Small intestine (tissue), 7 donors: Measurements from ENCODE around the gene CAMTA1. TPM values are rescaled to one million over a fixed set of nuclear protein-coding genes. Genes with fewer than 3 reads are reported as not detected.

Source experiments
- DNase-seq, 2 donors: peaks; one replicate each; pipeline versions ENCODE4 v3.0.0 to v3.0.0-alpha.2; 2013
- FAIRE-seq: peaks from 2 replicates; lab custom pipeline; 2012; peaks lifted over from hg19 to GRCh38; lab: Jason Lieb, UNC
- H3K27ac ChIP-seq, 3 donors: one replicate each; pipeline ENCODE4 v1.5.1; 2013; ENCODE audit warnings: low read length in 2 of 3, mild to moderate bottlenecking in 2 of 3, control low read depth in 1 of 3, inconsistent platforms in 1 of 3, low read depth in 1 of 3, moderate library complexity in 1 of 3
- H3K27me3 ChIP-seq, 3 donors: one replicate each; pipeline ENCODE4 v1.6.1; 2013; ENCODE audit warnings: low read length in 3 of 3, inconsistent platforms in 1 of 3; ENCODE audit not compliant: control insufficient read depth in 3 of 3, insufficient read depth in 3 of 3
- H3K36me3 ChIP-seq, 3 donors: one replicate each; pipeline ENCODE4 v1.6.1; 2013; ENCODE audit warnings: low read length in 3 of 3, inconsistent platforms in 1 of 3, low read depth in 1 of 3, mild to moderate bottlenecking in 1 of 3, moderate library complexity in 1 of 3; ENCODE audit not compliant: control insufficient read depth in 3 of 3, insufficient read depth in 2 of 3
- H3K4me1 ChIP-seq, 3 donors: one replicate each; pipeline ENCODE4 v1.6.1; 2013; ENCODE audit warnings: low read length in 2 of 3, inconsistent platforms in 1 of 3, low read depth in 1 of 3, mild to moderate bottlenecking in 1 of 3, moderate library complexity in 1 of 3; ENCODE audit not compliant: control insufficient read depth in 3 of 3, insufficient read depth in 2 of 3
- H3K4me3 ChIP-seq, 3 donors: one replicate each; pipeline ENCODE4 v1.5.1; 2013; ENCODE audit warnings: low read length in 3 of 3, control low read depth in 1 of 3, inconsistent platforms in 1 of 3, low read depth in 1 of 3, mild to moderate bottlenecking in 1 of 3, moderate library complexity in 1 of 3
- H3K9me3 ChIP-seq, 2 donors: one replicate each; pipeline ENCODE4 v1.6.1; 2013; ENCODE audit warnings: low read depth in 1 of 2, low read length in 1 of 2; ENCODE audit not compliant: control insufficient read depth in 2 of 2, insufficient read depth in 1 of 2
- WGBS, 3 donors: extraction: QIAGEN DNeasy Blood & Tissue Kit; methylation state at CpG; one replicate each; pipeline ENCODE4 v1.1.7; 2013; 5-methylcytosine and 5-hydroxymethylcytosine counted together
- polyA plus RNA-seq, 4 donors: library from polyadenylated mRNA; stranded (reverse) in 3 of 4; unstranded in 1 of 4; fragments of 200-250 nt in 3 of 4; fragments of 120-200 nt in 1 of 4; gene quantifications; one replicate each; pipeline versions ENCODE4 v1.2.1 to v1.2.3, GENCODE V29; 2013
- donor health status: healthy with polysubstance abuse.
- donor health status: control.
- donor health status: control.
- donor health status: Bipolar disorder and iron deficiency.
- donor health status: healthy.

CAMTA1 gene
- polyA plus RNA-seq, 4 donors = 57.6 to 177 (median 147) TPM

DNA sequence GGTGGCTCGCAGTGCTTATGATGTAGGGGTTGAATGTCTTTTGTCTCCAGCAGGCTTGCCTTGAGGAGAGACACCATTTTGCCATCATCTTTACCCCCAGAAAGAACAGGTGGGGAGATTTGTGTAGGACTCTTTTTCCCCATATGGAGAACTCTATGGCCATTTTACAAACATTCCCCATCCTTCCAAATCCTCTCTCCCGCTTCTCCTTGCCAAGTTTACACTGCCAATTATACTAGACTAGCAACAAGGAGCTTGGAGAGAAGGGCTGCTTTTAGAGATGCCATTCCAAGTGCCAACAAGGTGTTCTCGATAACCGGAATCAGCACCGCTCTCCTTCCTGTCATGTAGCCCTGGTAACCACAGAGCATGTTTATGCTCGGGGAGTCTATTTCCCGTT lies 233.1 kb downstream of the CAMTA1 start:
- peaks cover 0 to 5% (median 3%) of the 10 kb centered on the region in 3 donors for H3K27me3 ChIP-seq
- no peak overlapping the region for H3K27ac ChIP-seq
- no peak for FAIRE-seq
- no peaks in the 10 kb centered on the region for H3K4me1 ChIP-seq
- H3K36me3 ChIP-seq = no peaks in the 10 kb centered on the region
- 83 to 94% (median 91%) methylated on average over 7 of the region's 7 CpGs for WGBS, 3 donors
- no peak for DNase-seq
- H3K9me3 ChIP-seq = no peaks in the 10 kb centered on the region
- no peak overlapping the region for H3K4me3 ChIP-seq

DNA sequence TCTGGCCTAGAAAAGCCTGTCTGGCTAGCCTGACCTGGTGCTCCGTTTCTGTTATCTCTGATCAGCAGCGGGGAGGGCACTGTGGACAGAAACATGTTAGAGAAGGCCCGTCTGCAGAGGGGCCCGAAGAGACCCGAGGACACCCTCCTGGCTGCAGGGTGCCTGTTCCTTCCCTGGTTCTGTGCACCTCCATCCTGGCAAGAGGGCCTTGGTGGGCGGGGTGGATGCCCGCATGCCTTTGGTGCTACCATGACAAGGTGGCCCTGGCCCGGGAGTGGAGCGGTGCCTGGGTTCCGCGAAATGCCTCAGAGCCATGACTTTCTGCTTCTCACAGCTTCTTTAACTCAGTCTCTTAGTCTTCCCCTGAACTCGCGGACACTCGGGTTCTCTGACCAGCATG lies 233.6 kb downstream of the CAMTA1 start:
- DNase-seq (no peak), FAIRE-seq (no peak)
- H3K9me3 ChIP-seq = no peaks in the 10 kb centered on the region
- H3K27me3 ChIP-seq = peaks cover 0 to 5% (median 3%) of the 10 kb centered on the region in 3 donors
- 87 to 93% (median 91%) methylated on average over 14 of the region's 14 CpGs for whole genome bisulfite sequencing, 3 donors
- H3K4me1 ChIP-seq = no peaks in the 10 kb centered on the region
- H3K36me3 ChIP-seq = no peaks in the 10 kb centered on the region
- no peak overlapping the region for H3K4me3 ChIP-seq
- H3K27ac ChIP-seq = no peak overlapping the region

DNA sequence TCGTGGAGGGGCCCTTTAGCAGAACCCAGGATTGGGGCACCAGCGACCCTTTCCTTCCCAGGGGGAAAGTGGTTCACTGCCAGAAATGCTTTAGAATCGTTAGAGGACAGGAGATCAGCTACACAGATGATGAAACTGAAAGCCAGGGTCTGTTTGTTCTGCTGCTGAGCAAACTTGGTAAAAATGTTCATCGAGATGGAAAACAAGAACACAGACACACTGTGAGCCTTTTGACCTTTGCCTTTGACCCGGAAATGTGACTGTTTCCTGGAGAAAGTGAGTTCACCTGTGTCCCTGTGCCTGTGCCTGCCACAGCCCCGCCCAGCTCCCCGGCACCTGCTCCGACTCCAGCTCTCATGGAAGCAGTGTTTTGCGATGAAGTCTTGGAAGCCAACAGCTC lies 234.3 kb downstream of the CAMTA1 start:
- DNase-seq = peak; percentile 30 to 46
- Histone ChIP-seq H3K9me3 (no peaks in the 10 kb centered on the region), H3K36me3 (no peaks in the 10 kb centered on the region), H3K27me3 (peaks cover 0 to 5% (median 3%) of the 10 kb centered on the region in 3 donors), H3K27ac (no peak overlapping the region), H3K4me3 (no peak overlapping the region), H3K4me1 (no peaks in the 10 kb centered on the region)
- FAIRE-seq = no peak
- 20 to 57% (median 44%) methylated on average over 9 of the region's 9 CpGs for WGBS, 3 donors

DNA sequence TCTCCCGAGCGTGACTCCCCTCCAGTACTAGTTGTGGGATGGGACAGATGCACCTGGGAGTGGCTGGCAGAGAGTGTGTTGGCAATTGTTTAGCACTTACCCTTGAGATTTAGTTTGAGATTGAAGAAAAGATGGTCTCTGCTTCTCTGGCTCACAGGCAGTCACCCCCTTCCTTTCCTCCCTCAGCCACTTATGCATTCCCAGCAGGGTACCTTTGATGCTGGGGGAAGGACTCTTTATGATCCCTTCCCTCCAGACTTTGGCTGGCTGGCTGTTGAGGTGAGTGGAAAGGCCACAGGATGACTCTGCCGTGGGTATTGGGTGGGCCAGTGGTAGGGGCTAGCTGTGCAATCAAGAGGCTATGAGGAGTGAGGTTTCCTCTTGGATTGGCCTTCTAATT lies 236.8 kb downstream of the CAMTA1 start:
- Histone ChIP-seq H3K36me3 (no peaks in the 10 kb centered on the region), H3K4me1 (no peaks in the 10 kb centered on the region), H3K4me3 (no peak overlapping the region), H3K27ac (no peak overlapping the region), H3K27me3 (peaks cover 0 to 7% (median 6%) of the 10 kb centered on the region in 3 donors), H3K9me3 (no peaks in the 10 kb centered on the region)
- 53 to 82% (median 56%) methylated on average over 3 of the region's 3 CpGs for WGBS, 3 donors
- no peak for DNase-seq
- no peak for FAIRE-seq

DNA sequence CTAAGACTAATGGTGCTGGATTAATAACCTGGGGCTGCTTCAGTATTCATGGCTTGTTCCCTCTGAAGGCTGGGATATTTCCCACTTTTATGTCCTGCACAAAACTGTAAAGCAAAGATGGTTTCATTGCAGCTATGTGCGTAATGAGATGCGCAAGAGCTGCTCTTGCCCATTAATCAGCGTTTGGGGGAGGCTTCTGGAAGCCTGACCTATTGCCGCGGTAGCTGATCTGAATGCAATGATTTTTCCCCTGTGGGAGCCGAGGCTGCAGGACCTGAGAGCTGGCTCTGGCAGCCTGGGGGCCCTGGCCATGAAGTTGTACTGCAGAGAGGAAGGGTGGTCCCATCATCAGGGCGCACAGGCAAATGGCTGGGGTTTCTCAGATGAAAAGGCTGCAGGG lies 239.8 kb downstream of the CAMTA1 start:
- 79 to 90% (median 87%) methylated on average over 7 of the region's 7 CpGs for WGBS, 3 donors

DNA sequence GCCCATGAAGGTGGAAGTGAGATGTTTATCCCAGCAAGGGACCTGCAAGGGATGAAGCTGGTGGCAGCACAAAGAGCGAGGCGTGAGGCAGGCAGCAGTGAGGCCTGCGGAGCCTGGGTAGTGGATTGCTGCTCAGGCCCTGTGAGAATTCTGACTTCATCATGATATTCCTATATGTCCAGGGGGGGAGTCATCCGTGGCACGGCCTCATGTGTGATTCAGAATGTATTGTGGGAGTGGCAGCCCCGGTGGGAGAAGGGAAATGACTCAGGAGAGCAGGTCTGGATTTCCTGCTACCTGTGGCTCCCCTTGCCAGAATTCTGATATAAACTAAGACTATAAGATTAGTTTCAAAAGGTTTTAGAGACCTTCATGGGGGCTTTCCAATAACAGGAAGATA lies 240.9 kb downstream of the CAMTA1 start:
- Histone ChIP-seq H3K36me3 (no peaks in the 10 kb centered on the region), H3K27me3 (peaks cover 0 to 7% (median 3%) of the 10 kb centered on the region in 3 donors), H3K4me3 (no peak overlapping the region), H3K4me1 (no peaks in the 10 kb centered on the region), H3K9me3 (no peaks in the 10 kb centered on the region), H3K27ac (no peak overlapping the region)
- FAIRE-seq = no peak
- DNase-seq = no peak
- WGBS, 3 donors = 74% methylated on average over 6 of the region's 6 CpGs

More for the DNA sequence above, 239.8 kb downstream of the CAMTA1 start:
- Histone ChIP-seq H3K4me1 (no peaks in the 10 kb centered on the region), H3K4me3 (no peak overlapping the region), H3K9me3 (no peaks in the 10 kb centered on the region), H3K27ac (no peak overlapping the region), H3K36me3 (no peaks in the 10 kb centered on the region), H3K27me3 (peaks cover 0 to 7% (median 6%) of the 10 kb centered on the region in 3 donors)
- DNase-seq (no peak), FAIRE-seq (no peak)

DNA sequence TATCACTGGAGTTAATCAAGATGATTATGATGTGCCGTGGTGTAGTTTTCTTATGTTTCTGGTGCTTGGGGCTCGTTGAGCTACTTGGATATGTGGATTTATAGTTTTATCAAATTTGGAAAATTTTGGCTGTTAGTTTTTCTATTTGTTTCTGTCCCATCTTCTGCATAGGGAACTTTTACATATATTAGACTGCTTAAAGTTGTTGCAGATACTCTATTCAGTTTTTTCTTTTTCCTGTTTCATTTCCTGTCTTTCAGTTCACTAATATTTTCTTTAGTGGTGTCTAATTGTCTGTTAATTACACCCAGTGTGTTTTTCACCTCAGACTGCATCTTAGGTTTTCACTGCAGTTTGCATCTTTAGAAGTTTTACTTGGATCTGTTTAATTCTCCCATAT lies 247.7 kb downstream of the CAMTA1 start:
- no peak for DNase-seq
- Histone ChIP-seq H3K27ac (no peak overlapping the region), H3K36me3 (no peaks in the 10 kb centered on the region), H3K4me1 (no peaks in the 10 kb centered on the region), H3K9me3 (peaks cover 0 to 4% of the 10 kb centered on the region in 2 donors), H3K27me3 (no peaks in the 10 kb centered on the region), H3K4me3 (no peak overlapping the region)
- no peak for FAIRE-seq
- WGBS, 3 donors = 79 to 82% (median 80%) methylated on average over 2 of the region's 2 CpGs

DNA sequence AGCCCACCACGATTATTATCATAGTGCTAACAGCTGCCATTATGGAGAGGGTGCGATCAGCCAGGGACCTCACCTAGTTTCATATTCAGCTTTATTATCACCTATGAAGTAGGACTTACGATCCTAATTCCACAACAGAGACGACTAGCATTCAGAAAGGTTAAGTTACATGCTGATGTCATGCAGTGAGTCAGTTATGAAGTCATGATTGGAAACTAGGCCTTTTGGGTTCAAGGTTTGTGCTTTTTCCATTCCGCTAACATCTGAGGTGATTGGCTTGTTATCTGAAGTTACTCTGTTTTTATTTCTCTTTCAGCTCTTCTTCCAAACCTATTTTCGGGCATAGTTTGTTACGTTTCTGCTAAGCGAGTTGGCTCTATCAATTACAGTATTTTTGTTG lies 251.1 kb downstream of the CAMTA1 start:
- H3K36me3 ChIP-seq = no peaks in the 10 kb centered on the region
- DNase-seq (no peak), FAIRE-seq (no peak)
- 76 to 89% (median 83%) methylated on average over 8 of the region's 8 CpGs for WGBS, 3 donors
- H3K27ac ChIP-seq = no peak overlapping the region
- no peaks in the 10 kb centered on the region for H3K27me3 ChIP-seq
- H3K4me3 ChIP-seq = no peak overlapping the region
- peaks cover 0 to 4% of the 10 kb centered on the region in 2 donors for H3K9me3 ChIP-seq
- no peaks in the 10 kb centered on the region for H3K4me1 ChIP-seq

DNA sequence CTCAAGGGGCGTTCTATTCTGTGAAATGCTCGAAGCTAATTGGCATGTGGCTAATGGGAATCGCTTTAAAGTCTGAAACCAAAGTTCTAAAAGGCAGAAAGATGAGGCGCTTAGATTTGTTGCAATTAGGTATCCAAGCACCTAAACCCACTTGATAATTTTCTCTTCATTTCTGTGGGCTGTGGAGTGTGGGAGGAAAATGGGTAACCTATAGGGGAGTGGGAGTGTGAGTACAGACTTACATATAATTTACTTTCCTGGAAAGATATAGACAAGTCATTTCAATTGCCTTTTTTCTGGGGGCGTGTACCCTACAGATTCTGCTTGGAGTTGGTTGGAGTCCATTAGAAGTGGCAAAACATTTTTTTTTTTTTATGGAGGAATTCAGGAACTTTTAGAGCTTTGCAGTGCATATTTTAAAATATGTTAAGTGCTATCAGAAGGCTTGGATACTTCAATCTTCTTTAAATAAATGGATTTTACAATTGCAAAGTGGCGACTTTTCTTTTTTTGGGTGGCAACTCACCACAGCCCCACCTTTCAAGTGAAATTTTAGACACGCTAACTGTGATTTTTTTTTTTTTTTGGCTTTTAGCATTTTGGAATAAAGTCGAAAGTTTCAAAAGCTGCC lies 254.5 kb downstream of the CAMTA1 start:
- Histone ChIP-seq H3K4me1 (no peaks in the 10 kb centered on the region), H3K9me3 (no peaks in the 10 kb centered on the region), H3K27me3 (peaks cover 0 to 5% (median 0%) of the 10 kb centered on the region in 3 donors), H3K36me3 (no peaks in the 10 kb centered on the region), H3K27ac (no peak overlapping the region), H3K4me3 (no peak overlapping the region)
- FAIRE-seq (no peak), DNase-seq (no peak)
- WGBS, 3 donors = 77 to 84% (median 80%) methylated on average over 8 of the region's 8 CpGs
